NCI-H748 (cell line): Measurements from ENCODE around the gene HIPK3.
"Not testable (repeated sequence)": the region's sequence is repeated elsewhere in the genome, so short reads cannot be mapped to it uniquely, and the experiment has no call there.

ENCODE experiments used
- DNase-seq: peaks from one replicate; lab custom pipeline; 2025; ENCODE audit not compliant: unreplicated experiment; lab: John Stamatoyannopoulos, UW

The HIPK3 gene

GRCh38 chr11:33258631-33259205 is 1.5 kb downstream of the HIPK3 start:
- DNase-seq: no peak

GRCh38 chr11:33259869-33260268 is 2.7 kb downstream of the HIPK3 start:
- no peak for DNase-seq

GRCh38 chr11:33261350-33261749 is 4.2 kb downstream of the HIPK3 start:
- DNase-seq: not testable (repeated sequence)

- no peak for DNase-seq
Measured at GRCh38 chr11:33262011-33262645, 4.9 kb downstream of the HIPK3 start.

GRCh38 chr11:33263549-33263948 is 6.4 kb downstream of the HIPK3 start:
- no peak for DNase-seq

GRCh38 chr11:33264926-33265325 is 7.7 kb downstream of the HIPK3 start:
- no peak for DNase-seq

- no peak for DNase-seq
Measured at GRCh38 chr11:33266393-33267215, 9.4 kb downstream of the HIPK3 start.

GRCh38 chr11:33268945-33269540 is 11.9 kb downstream of the HIPK3 start:
- DNase-seq: no peak

GRCh38 chr11:33269822-33270221 is 12.6 kb downstream of the HIPK3 start:
- DNase-seq: no peak

- no peak for DNase-seq
Measured at GRCh38 chr11:33271059-33271458, 13.9 kb downstream of the HIPK3 start.

- no peak for DNase-seq
Measured at GRCh38 chr11:33272338-33273107, 15.3 kb downstream of the HIPK3 start.

GRCh38 chr11:33273656-33274055 is 16.5 kb downstream of the HIPK3 start:
- DNase-seq: no peak

GRCh38 chr11:33280411-33280810 is 23.2 kb downstream of the HIPK3 start:
- DNase-seq: no peak

GRCh38 chr11:33281758-33282157 is 24.6 kb downstream of the HIPK3 start:
- no peak for DNase-seq

GRCh38 chr11:33284818-33285217 is 27.6 kb downstream of the HIPK3 start:
- DNase-seq: no peak

GRCh38 chr11:33290319-33290718 is 33.1 kb downstream of the HIPK3 start:
- no peak for DNase-seq

- DNase-seq: no peak
Measured at GRCh38 chr11:33291004-33291777, 34.0 kb downstream of the HIPK3 start.

- DNase-seq: no peak
Measured at GRCh38 chr11:33292311-33292710, 35.1 kb downstream of the HIPK3 start.

GRCh38 chr11:33294224-33294623 is 37.0 kb downstream of the HIPK3 start:
- no peak for DNase-seq

- no peak for DNase-seq
Measured at GRCh38 chr11:33294797-33295196, 37.6 kb downstream of the HIPK3 start.
